ENCODE data around the gene CCNO.

CCNO gene

DNA sequence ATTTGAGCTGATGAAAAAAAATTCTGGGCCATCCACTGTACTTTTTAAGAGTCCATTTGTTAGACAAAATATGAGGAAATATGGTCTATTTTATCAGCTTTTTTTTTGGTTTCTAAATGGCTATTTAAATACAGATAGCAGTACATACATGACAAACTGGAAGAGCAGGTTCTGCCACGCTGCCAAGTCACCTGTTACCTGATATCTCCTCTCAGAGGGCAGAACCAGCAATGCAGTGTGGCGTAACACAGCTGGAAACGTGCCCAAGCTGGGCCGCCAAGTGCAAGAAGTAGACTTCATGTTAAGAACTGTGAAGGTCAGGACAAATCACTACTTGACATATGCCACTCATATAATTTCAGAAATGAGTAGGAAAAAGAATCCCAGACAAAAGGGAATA, 14.4 kb downstream of the CCNO start:
- DNase-seq (ENCODE audit: extremely low spot score), result no peak
- TF ChIP-seq LEF1 (IDR thresholded peaks at IDR 0.05; ENCODE audit: borderline replicate concordance) (no peak), SP1 (IDR thresholded peaks at IDR 0.05) (no peak), HDGF (IDR thresholded peaks at IDR 0.05; ENCODE audit: borderline replicate concordance) (no peak), ARNT (IDR thresholded peaks at IDR 0.05) (no peak), FOXM1 (IDR thresholded peaks at IDR 0.05; ENCODE audit: borderline replicate concordance) (no peak), NFRKB (IDR thresholded peaks at IDR 0.05) (no peak), BHLHE40 (IDR thresholded peaks at IDR 0.05; ENCODE audit: borderline replicate concordance) (no peak), L3MBTL2 (conservative IDR thresholded peaks at IDR 0.05) (no peak), FOXA1 (IDR thresholded peaks at IDR 0.05) (no peak), ZNF384 (IDR thresholded peaks at IDR 0.05) (no peak), ELF4 (IDR thresholded peaks at IDR 0.05) (no peak), TARDBP (IDR thresholded peaks at IDR 0.05) (no peak), SUZ12 (IDR thresholded peaks at IDR 0.05) (no peak)
- TF ChIP-seq, protein P1, sequence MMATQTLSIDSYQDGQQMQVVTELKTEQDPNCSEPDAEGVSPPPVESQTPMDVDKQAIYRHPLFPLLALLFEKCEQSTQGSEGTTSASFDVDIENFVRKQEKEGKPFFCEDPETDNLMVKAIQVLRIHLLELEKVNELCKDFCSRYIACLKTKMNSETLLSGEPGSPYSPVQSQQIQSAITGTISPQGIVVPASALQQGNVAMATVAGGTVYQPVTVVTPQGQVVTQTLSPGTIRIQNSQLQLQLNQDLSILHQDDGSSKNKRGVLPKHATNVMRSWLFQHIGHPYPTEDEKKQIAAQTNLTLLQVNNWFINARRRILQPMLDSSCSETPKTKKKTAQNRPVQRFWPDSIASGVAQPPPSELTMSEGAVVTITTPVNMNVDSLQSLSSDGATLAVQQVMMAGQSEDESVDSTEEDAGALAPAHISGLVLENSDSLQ (IDR thresholded peaks at IDR 0.05), result no peak
- POLR2A ChIA-PET, result no interaction called here
- CTCF ChIA-PET, result no interaction called here

- POLR2A ChIA-PET, result no interaction called here
- CTCF ChIA-PET, result no interaction called here
Measured at GRCh38 chr5:55211184-55211874, 22.1 kb downstream of the CCNO start.

DNA sequence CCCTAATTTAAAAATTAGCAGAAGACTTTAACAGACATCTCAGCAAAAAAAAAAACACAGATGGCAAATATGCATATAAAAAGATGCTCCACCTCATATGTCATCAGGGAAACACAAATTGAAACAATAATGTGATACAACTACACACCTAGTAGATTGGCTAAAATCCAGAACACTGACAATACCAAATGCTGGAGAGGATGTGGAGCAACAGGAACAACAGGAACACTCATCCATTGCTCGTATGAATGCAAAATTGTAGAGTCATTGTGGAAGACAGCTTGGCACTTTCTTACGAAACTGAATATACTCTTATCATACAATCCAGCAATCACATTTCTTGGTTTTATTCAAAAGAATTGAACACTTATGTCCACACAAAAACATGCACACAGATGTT, 28.4 kb downstream of the CCNO start:
- DNase-seq (ENCODE audit: extremely low spot score), result no peak
- ChIA-PET CTCF (no interaction called here), POLR2A (no interaction called here)
- no peak for TF ChIP-seq TARDBP (IDR thresholded peaks at IDR 0.05)
- TF ChIP-seq CTBP1 (IDR thresholded peaks at IDR 0.05; ENCODE audit: borderline replicate concordance), result no peak
- TF ChIP-seq HDGF (IDR thresholded peaks at IDR 0.05; ENCODE audit: borderline replicate concordance), result no peak
- no peak for TF ChIP-seq SUZ12 (IDR thresholded peaks at IDR 0.05)
- TF ChIP-seq LEF1 (IDR thresholded peaks at IDR 0.05; ENCODE audit: borderline replicate concordance), result no peak
- TF ChIP-seq BHLHE40 (IDR thresholded peaks at IDR 0.05; ENCODE audit: borderline replicate concordance), result no peak
- TF ChIP-seq ARNT (IDR thresholded peaks at IDR 0.05), result no peak
- no peak for TF ChIP-seq L3MBTL2 (conservative IDR thresholded peaks at IDR 0.05)
- TF ChIP-seq ZNF384 (IDR thresholded peaks at IDR 0.05), result no peak
- no peak for TF ChIP-seq SP1 (IDR thresholded peaks at IDR 0.05)
- no peak for TF ChIP-seq FOXK2 (IDR thresholded peaks at IDR 0.05)
- no peak for TF ChIP-seq FOXM1 (IDR thresholded peaks at IDR 0.05; ENCODE audit: borderline replicate concordance)
- no peak for TF ChIP-seq NFRKB (IDR thresholded peaks at IDR 0.05)
- no peak for TF ChIP-seq FOXA1 (IDR thresholded peaks at IDR 0.05)
- TF ChIP-seq, protein P1 (IDR thresholded peaks at IDR 0.05), result no peak
- no peak for TF ChIP-seq ELF4 (IDR thresholded peaks at IDR 0.05)

More at GRCh38 chr5:55211184-55211874, 22.1 kb downstream of the CCNO start:
- DNase-seq (ENCODE audit: extremely low spot score), result no peak
- TF ChIP-seq, protein P1 (IDR thresholded peaks at IDR 0.05), result no peak
- no peak for TF ChIP-seq FOXK2 (IDR thresholded peaks at IDR 0.05)
- TF ChIP-seq ARNT (IDR thresholded peaks at IDR 0.05), result no peak
- TF ChIP-seq ZNF384 (IDR thresholded peaks at IDR 0.05), result no peak
- no peak for TF ChIP-seq CTBP1 (IDR thresholded peaks at IDR 0.05; ENCODE audit: borderline replicate concordance)

GRCh38 chr5:55191165-55191564, 42.2 kb downstream of the CCNO start:
- POLR2A ChIA-PET, result no interaction called here
- CTCF ChIA-PET, result no interaction called here
- no peak for DNase-seq (ENCODE audit: extremely low spot score)
- TF ChIP-seq FOXM1 (IDR thresholded peaks at IDR 0.05; ENCODE audit: borderline replicate concordance) (no peak), HDGF (IDR thresholded peaks at IDR 0.05; ENCODE audit: borderline replicate concordance) (no peak), ELF4 (IDR thresholded peaks at IDR 0.05) (no peak), FOXA1 (IDR thresholded peaks at IDR 0.05) (no peak), CTBP1 (IDR thresholded peaks at IDR 0.05; ENCODE audit: borderline replicate concordance) (no peak)

DNA sequence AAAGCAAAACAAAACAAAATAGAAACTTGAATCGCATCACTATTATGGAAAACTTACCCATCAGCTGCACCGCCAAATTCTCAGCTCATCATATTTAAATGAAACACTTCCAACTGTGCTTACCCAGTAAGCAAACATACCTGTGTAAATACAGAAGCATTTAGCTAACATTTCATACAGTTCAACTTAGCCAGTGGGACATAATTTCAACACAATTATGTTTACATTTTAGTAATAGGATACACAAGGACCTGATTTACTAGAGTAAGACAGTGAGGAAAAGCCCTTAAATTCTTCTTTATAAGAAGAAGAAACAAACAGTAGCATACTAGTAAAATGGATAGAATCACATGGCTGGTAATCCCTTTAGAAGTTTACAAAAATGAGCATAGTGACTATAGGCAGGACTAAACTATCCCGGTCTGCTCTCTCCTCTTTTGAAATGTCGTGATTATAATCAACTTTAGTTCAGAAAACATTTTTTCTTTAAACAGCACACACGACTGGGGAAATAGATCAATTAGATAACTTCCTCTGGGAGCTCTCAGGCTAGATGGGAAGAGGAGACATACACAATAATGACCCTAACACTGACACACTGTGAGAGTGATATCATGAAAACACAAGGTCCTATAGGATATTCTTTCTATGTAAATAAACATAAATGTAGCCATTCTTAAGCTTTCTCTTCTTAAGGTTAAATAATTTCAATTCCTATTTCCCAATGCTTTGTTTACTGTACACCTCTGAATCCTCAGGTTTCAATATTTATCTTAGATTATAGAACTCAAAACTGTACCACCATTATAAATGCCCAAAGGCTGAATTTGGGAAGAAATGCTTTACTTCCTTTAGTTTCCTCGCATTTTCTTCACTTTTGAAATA, 44.5 kb downstream of the CCNO start:
- CTCF ChIA-PET, result interaction anchor here (2.2 kb wide), 1 partner anchor 37 kb away, joined by 7 read pairs; no protein-coding TSS in a partner anchor
- DNase-seq (ENCODE audit: extremely low spot score), result no peak
- TF ChIP-seq FOXM1 (IDR thresholded peaks at IDR 0.05; ENCODE audit: borderline replicate concordance) (no peak), FOXA1 (IDR thresholded peaks at IDR 0.05) (peak; percentile 95), SP1 (IDR thresholded peaks at IDR 0.05) (no peak), SUZ12 (IDR thresholded peaks at IDR 0.05) (no peak), FOXK2 (IDR thresholded peaks at IDR 0.05) (no peak), HDGF (IDR thresholded peaks at IDR 0.05; ENCODE audit: borderline replicate concordance) (no peak)
- TF ChIP-seq, protein P1 (IDR thresholded peaks at IDR 0.05), result peak; percentile 32; the same call in 1 of the 2 replicates
- POLR2A ChIA-PET, result interaction anchor here (1.0 kb wide), 2 partner anchors 12 to 119 kb away, joined by 3 read pairs; partner anchors contain the start of genes DHX29 and MTREX
